ENCODE results near the gene DLX5.

DLX5 gene

DNA sequence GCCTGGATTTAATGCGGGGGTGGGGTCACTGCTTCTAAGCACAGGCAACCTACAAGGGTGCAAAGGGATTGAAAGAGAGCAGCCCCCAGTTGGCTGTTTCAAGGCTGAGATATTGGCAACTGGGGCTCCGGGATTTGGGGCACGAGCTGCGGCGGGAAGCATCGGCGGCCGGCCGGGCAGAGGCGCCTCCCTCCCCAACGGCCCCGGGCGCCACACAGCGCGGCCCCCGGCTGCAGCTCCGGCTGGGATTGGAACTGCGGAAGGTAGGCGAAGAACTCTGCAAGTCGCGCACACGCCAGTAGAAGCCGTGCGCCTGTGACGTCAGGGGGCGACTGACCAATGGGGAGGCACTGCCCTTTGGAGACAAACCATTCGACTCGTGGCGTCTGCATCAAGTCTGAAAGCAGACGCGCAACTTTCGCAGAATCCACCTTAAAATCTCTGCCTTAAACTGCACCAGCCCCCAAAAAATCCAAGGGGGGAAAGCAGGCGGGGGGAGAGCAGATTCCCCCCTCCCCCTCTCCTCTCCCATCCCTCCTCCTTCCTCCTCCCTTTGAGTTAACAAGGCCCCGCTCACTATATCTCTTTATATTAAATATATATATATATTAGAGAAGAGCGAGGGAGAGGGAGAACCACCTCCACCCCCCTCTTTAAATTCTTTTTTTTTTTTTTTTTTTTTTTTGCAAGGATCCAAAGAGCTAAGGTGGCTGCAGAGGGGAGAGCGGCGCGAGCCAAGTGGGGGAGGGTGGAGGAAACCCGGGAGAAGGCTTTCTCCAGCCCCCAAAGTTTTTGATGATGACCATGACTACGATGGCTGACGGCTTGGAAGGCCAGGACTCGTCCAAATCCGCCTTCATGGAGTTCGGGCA lies 19.2 kb downstream of the DLX5 start, which contains the start of gene DLX6:
Gene DLX6, plus strand, starts transcription at position 371 of the 872 bp plus-strand sequence. Its CDS starts 425 bp downstream, at position 796.
- no peak for DNase-seq (ENCODE audit: low spot score)

DNA sequence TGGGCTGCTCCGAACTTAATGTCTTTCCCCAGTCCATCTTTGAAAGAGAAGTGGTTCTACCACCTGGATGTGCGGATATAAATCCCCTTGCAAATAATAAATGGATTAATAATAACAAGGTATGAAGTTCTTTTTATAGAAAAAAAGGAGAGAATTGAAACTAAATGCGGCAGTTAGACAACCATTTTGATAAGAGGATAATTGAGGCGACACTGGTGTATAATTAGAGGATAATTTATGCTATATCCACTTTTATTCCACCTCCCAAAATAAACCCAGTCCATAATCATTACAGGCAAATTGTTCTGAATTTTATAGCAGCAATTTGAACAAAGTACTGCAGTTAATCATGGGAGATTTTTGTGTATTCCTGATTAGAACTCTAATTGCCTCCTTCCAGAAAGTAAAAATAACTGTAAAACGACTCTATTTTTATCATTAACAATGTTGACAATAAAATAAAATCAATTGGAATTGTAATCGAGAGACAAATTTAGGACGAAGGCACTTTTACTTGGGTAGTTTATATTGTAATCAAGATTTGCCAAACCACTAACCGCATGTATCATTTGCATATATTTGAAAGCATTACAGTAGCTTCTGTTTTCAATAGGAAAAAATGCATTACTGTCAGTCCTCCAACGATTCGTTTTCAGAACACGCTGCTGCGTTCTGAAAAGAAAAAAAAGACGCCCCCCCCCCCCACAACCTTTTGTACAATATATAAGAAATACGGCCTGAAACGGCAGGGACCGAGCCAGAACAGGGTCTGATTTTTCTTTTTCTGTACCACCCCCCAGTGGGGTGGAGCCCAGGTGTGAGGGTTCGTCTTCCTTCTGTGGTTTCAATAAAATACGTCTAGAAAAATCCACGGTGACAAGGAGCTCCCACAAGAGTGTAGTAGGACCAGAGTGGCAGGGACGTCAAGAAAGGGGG lies 20.1 kb downstream of the DLX5 start:
- DNase-seq (ENCODE audit: low spot score): no peak

DNA sequence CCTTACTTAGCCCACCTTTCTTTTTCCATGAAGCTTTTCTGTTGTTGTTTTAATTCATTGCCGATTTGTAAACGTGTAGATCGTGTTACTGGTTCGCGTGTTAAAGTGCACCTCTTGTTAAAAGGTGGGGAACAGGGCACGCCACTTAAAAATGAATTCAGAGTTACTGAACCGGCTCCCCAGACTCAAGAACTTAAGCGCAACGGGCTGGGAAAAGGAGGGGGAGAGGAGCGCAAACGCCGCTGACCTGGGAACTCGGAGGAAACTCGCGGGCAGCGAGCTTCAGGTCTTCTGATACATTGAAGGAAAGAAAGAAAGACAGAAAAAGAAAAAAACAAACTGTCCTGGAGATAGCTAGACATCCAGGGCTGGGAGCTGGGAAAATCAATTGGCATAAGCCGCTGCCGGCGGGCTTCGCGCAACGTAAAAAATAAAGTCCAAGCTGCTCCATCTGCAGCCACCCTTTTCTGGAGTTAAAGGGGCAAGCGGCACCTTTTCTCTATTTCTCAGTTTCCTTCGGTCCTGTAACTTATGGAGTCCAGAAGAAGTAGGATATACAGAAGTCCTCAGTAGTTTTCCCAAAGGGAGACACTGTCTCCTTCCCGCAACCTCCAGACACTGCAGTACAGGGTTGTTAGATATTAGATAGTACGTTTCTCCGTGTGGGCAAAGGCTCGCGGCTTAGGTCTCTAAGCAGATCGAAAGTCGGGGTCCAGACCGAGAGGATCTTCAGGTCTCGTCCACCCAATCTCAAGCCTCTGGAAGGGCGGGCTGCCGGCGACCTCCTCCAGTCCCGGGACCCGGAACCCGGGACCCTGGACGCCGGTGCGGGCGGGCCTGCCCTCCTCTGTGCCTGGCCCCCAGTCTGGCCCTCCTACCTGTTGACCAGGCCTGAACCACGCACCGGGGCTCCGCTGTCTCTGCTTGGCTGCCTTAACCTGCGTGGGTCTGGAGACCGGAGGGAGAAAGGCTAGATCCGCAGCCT lies 21.1 kb downstream of the DLX5 start:
- no peak for DNase-seq (ENCODE audit: low spot score)

DNA sequence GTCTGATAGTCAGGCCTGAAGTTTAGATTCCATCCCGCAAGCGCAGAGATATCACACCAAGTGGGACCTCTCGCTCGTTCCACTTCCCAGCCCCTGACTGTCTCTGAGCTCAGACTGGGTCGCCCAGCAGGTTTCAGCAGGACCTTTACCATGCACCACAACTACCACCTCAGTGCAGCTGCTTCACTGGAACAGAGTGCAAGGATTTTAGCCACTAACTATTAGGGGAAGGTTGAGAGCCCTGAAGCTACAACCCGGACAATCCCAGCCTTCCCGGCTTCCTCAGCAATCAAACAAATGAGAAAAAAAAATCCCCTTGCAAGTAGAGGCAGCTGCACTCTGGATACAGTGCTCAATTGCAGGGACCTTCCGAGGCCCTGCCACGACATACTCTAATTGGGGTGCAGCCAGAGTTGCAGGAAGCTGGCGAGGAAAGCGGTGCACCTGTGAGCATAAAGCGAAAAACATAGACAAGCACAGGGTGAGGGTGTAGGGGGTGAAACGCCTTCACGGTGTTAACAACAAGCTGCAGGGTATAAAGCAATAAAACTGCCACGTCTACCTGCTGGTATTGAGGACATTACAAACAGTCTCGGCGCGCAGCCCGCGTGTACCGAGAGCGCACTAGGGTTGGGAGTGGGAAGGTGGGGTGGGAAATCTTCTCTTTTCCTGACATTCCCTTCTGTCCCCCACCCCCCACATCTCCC lies 21.9 kb downstream of the DLX5 start:
- DNase-seq (ENCODE audit: low spot score): no peak

DNA sequence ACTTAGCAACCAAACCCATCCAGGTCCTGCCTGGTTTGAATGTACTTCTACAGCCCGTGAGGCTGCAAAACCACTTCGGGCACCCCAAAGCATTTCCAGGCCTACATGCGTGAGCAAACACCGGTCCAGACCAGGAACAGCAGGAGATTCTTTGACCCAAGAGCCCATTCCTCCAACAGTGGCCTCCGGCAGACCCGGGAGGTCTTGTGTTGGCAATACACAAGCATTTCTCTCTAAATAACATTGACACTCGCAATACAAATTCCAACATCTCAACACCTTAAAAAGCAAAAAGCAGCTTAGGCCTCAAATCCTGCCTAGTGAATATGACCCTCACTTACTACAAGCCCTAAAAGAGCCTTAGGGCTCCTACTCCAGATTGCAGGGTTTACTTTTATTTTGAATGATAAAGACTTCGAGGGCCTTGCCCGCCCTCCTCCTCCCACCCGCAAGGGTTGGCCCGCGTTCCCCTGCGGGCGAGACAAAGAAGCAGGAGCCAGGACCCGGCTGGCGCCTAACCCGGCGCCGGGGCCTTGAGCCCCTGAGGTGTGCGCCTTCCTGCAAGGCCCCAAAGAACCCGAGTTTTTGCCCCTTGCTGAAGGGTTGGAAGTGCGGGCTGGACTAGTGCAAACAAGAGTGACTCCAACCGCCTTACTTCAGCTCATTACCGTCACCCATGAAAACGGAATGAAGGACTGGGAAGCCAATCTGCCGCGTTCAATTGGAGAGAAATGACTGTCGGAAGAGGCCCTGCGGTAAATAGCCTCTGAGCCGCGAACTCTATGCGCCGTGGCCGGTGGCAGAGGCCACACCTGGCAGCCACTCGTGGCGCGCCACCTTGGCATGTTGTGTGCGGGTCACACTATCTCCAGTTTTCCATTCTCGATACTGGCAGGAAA lies 22.7 kb downstream of the DLX5 start:
- no peak for DNase-seq (ENCODE audit: low spot score)

DNA sequence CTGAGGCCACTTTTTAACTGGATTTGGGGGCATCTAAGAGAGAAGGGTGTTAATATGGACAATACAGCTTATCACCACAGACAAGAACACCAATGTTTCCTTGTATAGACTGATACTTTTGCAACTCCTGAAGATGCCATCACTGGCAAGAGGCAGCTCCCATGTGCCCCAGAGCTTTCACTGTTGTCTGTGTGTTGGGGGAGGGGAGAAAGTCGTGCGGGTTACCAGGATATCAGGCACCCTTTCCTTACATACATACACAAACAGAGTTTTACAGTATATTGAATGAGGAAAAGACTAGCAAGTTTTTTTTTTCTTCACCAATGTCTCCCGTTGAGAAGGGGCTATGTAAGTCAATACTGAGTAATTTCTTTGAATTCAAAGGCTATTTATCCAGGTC lies 23.4 kb downstream of the DLX5 start:
- DNase-seq (ENCODE audit: low spot score): no peak

DNA sequence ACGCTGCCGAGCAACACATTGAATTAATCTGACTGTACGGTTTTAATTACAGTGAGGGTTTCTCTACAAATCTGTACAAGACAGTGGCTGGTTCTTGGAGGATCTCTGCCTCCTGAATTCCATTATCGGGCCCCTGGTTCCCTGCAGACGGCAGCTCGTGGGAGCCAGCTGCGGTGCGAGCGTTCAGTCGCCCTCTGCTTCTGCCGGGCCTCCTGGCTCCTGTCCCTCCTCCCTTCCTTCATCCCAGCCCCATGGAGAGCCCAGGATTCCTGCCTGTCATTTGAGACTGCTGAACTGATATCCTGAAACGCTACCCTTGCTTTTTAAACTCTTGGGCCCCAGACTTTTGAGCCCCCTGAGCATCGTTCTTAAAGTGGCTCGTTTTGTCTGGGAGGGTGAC lies 25.9 kb downstream of the DLX5 start:
- DNase-seq (ENCODE audit: low spot score): no peak

DNA sequence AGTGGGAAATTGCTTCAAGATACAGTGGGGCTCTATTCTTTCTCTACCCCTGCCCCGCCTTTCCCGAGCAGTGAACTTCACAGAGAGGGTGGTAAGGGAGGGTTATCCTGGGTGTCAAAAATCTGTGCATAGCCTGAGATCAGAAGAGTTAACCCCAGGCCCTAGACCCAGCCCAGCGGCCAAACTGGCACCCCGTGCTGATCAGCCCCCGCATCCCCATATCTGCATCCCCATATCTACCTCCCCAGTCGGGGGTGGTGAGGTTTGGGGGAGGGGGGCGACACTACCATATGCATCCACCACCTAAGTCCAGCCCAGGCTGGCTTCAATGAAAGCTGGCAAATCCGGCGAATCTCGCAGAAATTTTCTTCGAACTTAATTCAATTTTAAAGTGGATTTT lies 26.3 kb downstream of the DLX5 start:
- DNase-seq (ENCODE audit: low spot score): no peak

DNA sequence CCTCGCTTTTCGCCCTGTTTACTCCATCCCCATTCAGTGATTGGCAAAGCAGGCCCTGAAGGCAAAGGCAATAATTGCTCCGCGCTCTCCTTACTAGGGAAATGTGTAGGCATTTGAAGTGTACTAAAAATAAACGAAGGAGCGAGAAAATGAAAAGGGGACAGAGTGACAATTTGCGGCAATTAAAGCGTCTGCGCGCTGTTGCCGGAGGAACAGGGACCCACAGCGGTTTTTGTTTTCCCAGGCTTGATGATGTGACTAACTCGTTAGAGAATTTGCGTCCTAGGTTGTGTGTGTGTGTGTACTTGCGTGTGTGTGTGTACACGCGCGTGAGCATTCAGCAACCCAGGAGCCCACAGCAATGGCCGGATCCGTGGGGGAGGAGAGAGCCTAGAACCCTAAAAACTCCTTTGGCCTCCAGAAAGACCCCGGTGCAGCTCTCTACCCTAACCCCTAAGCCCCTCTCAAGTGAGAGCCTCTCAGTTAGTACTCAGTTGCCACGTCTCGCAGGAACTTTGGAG lies 27.1 kb downstream of the DLX5 start:
- DNase-seq (ENCODE audit: low spot score): no peak

DNA sequence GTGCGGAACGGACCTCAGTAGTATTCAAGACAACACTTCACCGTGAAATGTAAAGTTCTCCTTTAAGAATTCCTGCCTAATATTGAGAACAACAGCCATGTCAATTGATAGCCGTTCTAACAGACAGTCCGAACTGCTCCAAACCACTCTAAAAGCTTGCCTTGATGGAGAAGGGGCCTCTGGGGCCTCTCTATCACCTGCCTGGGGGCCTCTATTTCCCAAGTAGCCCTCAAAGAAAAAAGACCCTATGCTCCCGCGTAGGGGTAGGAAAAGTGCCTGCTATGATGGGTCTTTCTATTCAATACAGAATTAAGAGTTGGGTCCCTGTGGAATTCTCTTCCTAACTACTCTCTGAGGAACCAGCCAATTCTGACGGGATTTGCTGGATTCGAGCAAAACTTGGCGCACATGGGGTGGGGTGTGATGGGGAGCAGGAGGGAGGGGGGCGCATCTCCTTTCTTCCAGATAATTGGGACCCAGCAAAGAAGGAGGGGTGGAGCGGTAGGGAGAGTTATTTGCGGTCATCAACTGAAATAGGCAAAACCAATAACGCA lies 27.6 kb downstream of the DLX5 start:
- DNase-seq (ENCODE audit: low spot score): no peak

DNA sequence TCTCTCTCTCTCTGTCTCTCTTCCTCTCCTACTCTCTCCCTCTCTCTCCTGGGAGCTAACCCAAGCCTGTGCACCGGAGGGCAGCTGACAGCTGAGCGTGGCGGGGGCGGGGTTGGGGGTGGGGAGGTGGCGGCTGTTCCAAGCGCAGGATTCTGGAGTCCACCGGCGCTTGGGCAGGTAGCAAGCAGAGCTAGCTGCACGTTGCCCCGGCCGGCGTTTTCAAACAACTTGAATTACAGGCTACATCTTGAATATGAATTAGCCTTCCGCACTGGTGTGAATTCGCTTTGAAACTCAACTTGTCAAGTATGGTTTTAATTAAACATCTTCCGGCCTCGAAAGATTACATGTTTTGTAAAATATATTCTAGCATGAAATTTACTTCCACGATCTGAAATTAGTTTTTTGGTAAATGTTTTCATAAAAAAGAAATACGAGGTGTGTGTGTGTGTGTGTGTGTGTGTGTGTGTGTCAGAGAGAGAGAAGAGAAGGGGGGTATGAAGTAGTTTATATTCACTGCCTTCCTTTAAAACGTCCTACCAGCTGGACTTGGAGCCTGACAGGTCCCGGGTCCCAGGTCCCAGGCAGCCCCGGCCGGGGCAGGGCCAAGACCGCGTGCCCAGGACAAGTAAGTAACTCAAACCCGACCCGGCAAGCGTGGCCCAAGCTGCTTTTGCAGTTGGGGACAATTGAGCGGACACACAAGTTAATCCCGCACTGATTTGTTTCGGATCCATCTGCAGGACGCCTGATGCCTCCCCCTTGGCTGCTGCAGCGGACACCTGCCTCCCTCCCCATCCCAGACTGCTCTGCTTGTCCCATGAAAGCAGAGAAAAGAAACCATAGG lies 28.3 kb downstream of the DLX5 start:
- no peak for DNase-seq (ENCODE audit: low spot score)

DNA sequence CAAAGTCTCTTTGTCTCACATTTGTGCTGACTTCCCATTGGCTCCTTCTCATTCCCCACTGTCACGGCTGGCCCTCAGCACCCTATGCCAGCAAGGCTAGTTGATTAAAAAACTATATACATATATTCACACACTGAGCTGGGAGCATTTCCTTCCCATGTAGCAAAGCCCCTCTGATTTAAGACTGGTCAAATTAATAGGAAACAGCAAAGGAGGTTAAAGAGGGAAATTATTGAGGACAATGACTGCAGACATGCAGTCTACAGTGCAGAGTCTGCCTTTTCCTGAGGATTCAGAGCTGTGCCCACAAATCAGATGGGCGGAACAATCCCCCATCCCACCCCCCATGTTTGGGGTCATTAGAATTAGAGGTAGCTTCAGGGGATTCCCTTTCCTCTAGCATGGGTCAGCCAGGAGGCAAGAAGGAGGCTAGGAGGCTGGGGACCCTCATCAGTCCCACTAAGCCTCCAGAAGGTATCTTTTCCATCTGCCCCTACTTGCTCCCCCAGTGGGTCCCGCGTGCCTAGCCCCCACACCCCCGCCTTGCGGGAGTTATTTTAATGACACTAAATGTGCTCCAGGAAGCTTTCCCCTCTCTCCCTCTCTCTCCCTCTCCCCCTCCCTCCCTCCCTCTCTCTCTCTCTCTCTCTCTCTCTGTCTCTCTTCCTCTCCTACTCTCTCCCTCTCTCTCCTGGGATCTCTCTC lies 29.1 kb downstream of the DLX5 start:
- no peak for DNase-seq (ENCODE audit: low spot score)

DNA sequence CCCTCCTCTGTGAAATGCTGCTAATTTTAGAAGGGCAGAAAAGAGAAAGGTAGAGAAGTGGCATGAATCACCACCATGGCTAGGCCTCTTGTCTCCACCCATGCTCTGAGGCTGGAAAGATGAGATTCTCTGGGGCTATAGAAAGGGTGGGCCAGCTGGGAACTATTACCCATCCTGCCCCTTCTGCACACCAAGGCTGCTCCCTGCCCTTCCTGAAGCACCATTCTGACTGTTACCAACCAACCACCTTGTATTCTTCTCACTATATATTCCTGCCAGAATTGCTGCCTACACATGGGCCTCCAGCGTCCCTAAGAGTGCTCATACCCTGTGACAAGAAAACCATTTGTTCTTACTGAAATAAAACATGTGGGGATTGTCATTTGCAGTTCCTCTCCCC lies 30.7 kb downstream of the DLX5 start:
- DNase-seq (ENCODE audit: low spot score): no peak

DNA sequence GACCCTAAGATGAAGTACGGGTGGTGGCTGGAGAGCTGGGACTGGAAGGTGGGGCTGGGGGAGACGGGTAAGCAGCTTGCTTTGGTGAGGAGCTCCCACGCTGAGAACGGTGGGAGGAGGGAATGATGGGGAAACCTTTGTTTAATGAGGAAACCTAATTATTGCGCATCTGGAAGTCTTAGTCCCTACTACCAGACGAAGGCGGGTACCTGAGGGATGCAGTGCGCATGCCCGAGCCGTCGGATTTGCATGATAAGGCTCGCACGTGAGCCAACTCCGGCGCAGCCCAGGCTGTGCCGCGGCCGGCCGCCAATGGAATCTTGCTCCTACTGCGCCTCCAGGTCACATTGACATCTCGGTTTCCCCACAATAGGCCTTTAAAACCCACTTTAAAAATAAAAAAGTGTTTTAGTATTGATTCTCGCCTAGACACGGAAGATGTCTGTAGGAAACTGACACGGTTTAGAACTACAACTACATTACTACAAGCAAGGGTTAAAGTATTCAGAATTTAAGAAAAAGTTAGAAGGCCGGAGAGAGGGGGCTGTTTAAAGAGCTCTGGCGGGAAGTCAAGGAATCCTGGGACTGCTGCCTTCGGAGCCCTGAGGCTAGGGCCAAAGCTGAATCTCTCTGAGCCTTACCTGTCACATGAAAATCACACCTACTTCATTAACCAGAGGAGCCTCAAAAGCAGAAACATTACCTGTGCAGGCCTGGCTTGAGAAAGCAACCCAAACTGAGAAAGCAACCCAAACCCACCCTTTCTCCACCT lies 31.4 kb downstream of the DLX5 start:
- DNase-seq (ENCODE audit: low spot score): no peak

DNA sequence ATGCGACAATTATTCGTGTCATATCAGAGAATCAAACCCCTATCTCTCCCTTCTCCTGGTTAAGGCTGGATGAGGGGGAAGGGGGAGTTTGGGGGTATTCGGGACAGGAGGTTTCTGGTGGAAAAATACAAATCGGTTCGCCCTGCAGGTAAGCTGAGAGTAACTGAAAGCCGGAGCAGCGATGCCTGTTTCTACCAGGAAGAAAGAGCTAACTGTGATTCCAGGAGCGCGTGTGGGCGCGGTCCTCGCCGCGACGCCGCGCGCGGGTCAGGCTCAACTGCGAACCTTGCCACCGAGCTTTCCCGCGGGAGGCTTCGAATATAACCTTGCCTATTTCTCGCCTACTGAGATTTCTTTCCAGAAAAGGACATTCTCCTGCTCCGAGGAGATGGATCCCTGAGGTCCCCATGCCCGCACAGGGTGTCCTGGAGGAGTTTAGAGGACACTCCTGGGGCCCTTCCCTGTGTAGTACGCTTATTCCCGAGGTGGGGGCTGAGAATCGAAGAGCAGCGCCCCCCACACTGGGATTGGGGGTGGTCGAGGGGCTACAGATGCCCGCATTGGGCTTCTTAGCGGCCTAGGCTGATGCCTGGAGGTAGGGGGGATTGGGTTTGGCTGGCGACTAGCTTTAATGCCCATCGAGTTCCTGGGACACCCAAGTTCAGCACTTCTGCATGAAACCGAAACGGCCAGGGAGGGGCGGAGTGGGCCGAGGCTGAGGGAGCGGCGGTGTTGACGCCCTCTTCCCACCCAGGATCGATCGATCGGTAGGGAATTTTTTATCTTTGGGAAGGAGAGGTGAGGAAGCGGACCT lies 32.2 kb downstream of the DLX5 start:
- no peak for DNase-seq (ENCODE audit: low spot score)

DNA sequence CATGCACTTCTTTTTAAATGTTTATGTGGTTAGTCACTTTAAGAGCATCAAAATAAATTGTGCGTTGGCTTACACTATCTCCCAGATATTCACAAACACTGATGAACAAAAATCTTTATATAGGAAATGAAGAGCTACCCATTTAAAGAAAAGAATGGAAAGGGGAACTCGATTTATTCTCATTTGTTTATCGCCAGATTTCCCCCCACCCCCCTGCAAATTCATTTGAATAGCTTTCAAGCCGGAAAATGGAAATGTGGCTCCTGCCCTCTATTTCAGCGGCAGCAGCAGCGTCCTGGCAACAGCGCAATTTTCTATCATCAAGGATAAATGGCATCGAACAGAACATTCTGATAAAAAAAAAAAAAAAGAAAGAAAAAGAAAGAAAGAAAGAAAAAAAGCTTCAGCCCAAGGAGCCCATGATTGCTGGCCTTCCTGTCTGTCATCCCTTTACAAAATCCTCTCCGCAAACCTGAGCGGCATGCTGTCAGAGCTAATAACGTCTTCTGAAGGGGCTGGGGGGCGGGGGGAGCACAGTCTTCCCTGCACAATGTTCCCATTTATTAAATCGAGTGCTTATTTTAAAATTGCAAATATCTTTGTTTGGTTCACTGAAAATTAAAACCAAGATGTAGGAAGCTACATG lies 33.0 kb downstream of the DLX5 start:
- no peak for DNase-seq (ENCODE audit: low spot score)

All from pons (tissue), 1 donor.